PC-3 (cell line): ENCODE results near the gene PLEKHA3. TPM values are rescaled to one million over a fixed set of nuclear protein-coding genes. Genes with fewer than 3 reads are reported as not detected.

ENCODE experiments used
- ATAC-seq: fragments of 200-7000 bp; cut with Tn5 transposase; 2 replicates; pipeline ENCODE4 v1.9.1; 2020; ENCODE audit warnings: mild to moderate bottlenecking, moderate library complexity
- BruUV-seq: library from RNA; stranded (reverse); fragments of 400-500 nt; replicated peaks from 2 replicates; lab custom pipeline; 2021; lab: Mats Ljungman, UMichigan
- CTCF ChIA-PET: fragments of 300-600 bp; sonication (Branson Sonifier 250); formaldehyde crosslinking; loops from one replicate; lab custom pipeline; 2022; ENCODE audit warnings: antibody characterized with exemption; lab: Charles Lee
- POLR2A ChIA-PET: fragments of 300-600 bp; sonication (Branson Sonifier 250); formaldehyde crosslinking; loops from one replicate; lab custom pipeline; 2022; ENCODE audit warnings: antibody characterized with exemption; ENCODE audit not compliant: unreplicated experiment; lab: Charles Lee
- DNase-seq: peaks from one replicate; pipeline ENCODE4 v3.0.0-alpha.2; 2015
- H2AFZ ChIP-seq: fragments of 300-600 bp; sonication (generic); 2 replicates; pipeline ENCODE4 v1.6.0; 2016; ENCODE audit warnings: antibody characterized with exemption, low read length
- H3F3A ChIP-seq: fragments of 300-600 bp; sonication (generic); one replicate; pipeline ENCODE4 v1.6.0; 2017; ENCODE audit warnings: antibody characterized with exemption, low read length, control low read depth, mild to moderate bottlenecking; ENCODE audit not compliant: unreplicated experiment
- H3K27ac ChIP-seq: fragments of 300-600 bp; sonication (generic); 2 replicates; pipeline ENCODE4 v1.5.1; 2016; ENCODE audit warnings: mild to moderate bottlenecking, low read length
- H3K27me3 ChIP-seq: fragments of 300-600 bp; sonication (generic); 2 replicates; pipeline ENCODE4 v1.6.1; 2016; ENCODE audit warnings: low read length, mixed read lengths
- H3K36me3 ChIP-seq: fragments of 300-600 bp; sonication (generic); 2 replicates; pipeline ENCODE4 v1.6.1; 2016; ENCODE audit warnings: low read depth, mixed run types, low read length, mixed read lengths
- H3K4me1 ChIP-seq: fragments of 300-600 bp; sonication (generic); 2 replicates; pipeline ENCODE4 v1.5.1; 2016; ENCODE audit warnings: low read length; ENCODE audit not compliant: insufficient read depth
- H3K4me2 ChIP-seq: fragments of 300-600 bp; sonication (generic); 2 replicates; pipeline ENCODE4 v1.6.0; 2016; ENCODE audit warnings: low read length
- H3K4me3 ChIP-seq: fragments of 300-600 bp; sonication (generic); 2 replicates; pipeline ENCODE4 v1.5.1; 2016; ENCODE audit warnings: mild to moderate bottlenecking, low read length, mixed read lengths
- H3K79me2 ChIP-seq: fragments of 300-600 bp; sonication (generic); 2 replicates; pipeline ENCODE4 v1.6.1; 2017; ENCODE audit warnings: low read length, mixed read lengths
- H3K9ac ChIP-seq: fragments of 300-600 bp; sonication (generic); 2 replicates; pipeline ENCODE4 v1.6.0; 2016; ENCODE audit warnings: mild to moderate bottlenecking, low read length
- H3K9me2 ChIP-seq: fragments of 300-600 bp; sonication (generic); replicated peaks from 2 replicates; pipeline ENCODE4 v1.6.1; 2016; ENCODE audit warnings: mixed run types, low read length, mixed read lengths
- H3K9me3 ChIP-seq: fragments of 300-600 bp; sonication (generic); 2 replicates; pipeline ENCODE4 v1.6.1; 2016; ENCODE audit warnings: low read length, mixed read lengths
- H4K20me1 ChIP-seq: fragments of 300-600 bp; sonication (generic); 2 replicates; pipeline ENCODE4 v1.6.1; 2016; ENCODE audit warnings: low read length, mixed read lengths
- CTCF ChIP-seq: fragments of 300-600 bp; sonication (generic); conservative IDR thresholded peaks from 2 replicates; pipeline ENCODE4 v1.5.1; 2017; ENCODE audit warnings: antibody characterized with exemption, low read depth, mild to moderate bottlenecking, low read length
- EZH2 ChIP-seq: fragments of 300-600 bp; sonication (generic); IDR thresholded peaks from one replicate; pipeline ENCODE4 v1.6.1; 2017; ENCODE audit warnings: antibody characterized with exemption, mild to moderate bottlenecking, low read length; ENCODE audit not compliant: unreplicated experiment
- EZH2phosphoT487 ChIP-seq: fragments of 300-600 bp; sonication (generic); IDR thresholded peaks from 2 replicates; pipeline ENCODE4 v1.6.1; 2018; ENCODE audit warnings: mild to moderate bottlenecking, antibody characterized with exemption, low read length, borderline replicate concordance
- intact Hi-C: fragments of 100-400 bp; cut with micrococcal nuclease; formaldehyde crosslinking; loops from 2 replicates; pipeline ENCODE4 v1.9.0; 2023
- total RNA-seq: library from RNA; depleted of rRNA; stranded (reverse); fragments of >200 nt; gene quantifications from 2 replicates; pipeline ENCODE4 v1.2.3, GENCODE V29; 2014

Gene PLEKHA3
- total RNA-seq, 1 experiment from 2014 or later = 16.7 TPM

- Histone ChIP-seq H4K20me1 (no peaks in the 10 kb centered on the region), H3K9ac (no peak overlapping the region), H3K79me2 (no peaks in the 10 kb centered on the region), H3K4me3 (no peak overlapping the region), H3K9me2 (no peaks in the 10 kb centered on the region), H3F3A (no peaks in the 10 kb centered on the region), H2AFZ (no peak overlapping the region), H3K4me1 (no peaks in the 10 kb centered on the region), H3K27me3 (no peaks in the 10 kb centered on the region), H3K27ac (no peak overlapping the region), H3K36me3 (no peaks in the 10 kb centered on the region), H3K4me2 (no peak overlapping the region), H3K9me3 (no peaks in the 10 kb centered on the region)
- intact Hi-C loops = no loop called here
- TF ChIP-seq CTCF = no peak
- DNase-seq = no peak
- CTCF ChIA-PET = no interaction called here
- no TSS peak for BruUV-seq
- POLR2A ChIA-PET = no interaction called here
- no peak for ATAC-seq
Measured at GRCh38 chr2:178542161-178542560, 61.9 kb downstream of the PLEKHA3 start.

GRCh38 chr2:178542569-178542968 lies 62.3 kb downstream of the PLEKHA3 start:
- ChIA-PET CTCF (no interaction called here), POLR2A (no interaction called here)
- no peaks in the 10 kb centered on the region for H3K4me1 ChIP-seq
- H2AFZ ChIP-seq = no peak overlapping the region
- DNase-seq = no peak
- H3K79me2 ChIP-seq = no peaks in the 10 kb centered on the region
- H3K4me3 ChIP-seq = no peak overlapping the region
- no TSS peak for BruUV-seq
- no peaks in the 10 kb centered on the region for H4K20me1 ChIP-seq
- no peaks in the 10 kb centered on the region for H3F3A ChIP-seq
- no peak for ATAC-seq
- no peaks in the 10 kb centered on the region for H3K36me3 ChIP-seq
- H3K27me3 ChIP-seq = no peaks in the 10 kb centered on the region
- intact Hi-C loops = no loop called here
- no peaks in the 10 kb centered on the region for H3K9me2 ChIP-seq
- no peak overlapping the region for H3K4me2 ChIP-seq
- no peaks in the 10 kb centered on the region for H3K9me3 ChIP-seq
- no peak overlapping the region for H3K9ac ChIP-seq
- H3K27ac ChIP-seq = no peak overlapping the region
- TF ChIP-seq EZH2phosphoT487 = no peak
- no peak for TF ChIP-seq CTCF
- TF ChIP-seq EZH2 = no peak

GRCh38 chr2:178550352-178550751 lies 70.1 kb downstream of the PLEKHA3 start:
- intact Hi-C loops = no loop called here
- CTCF ChIA-PET = no interaction called here
- Histone ChIP-seq H3K4me3 (no peak overlapping the region), H3K9ac (no peak overlapping the region), H3K27ac (no peak overlapping the region), H3K79me2 (no peaks in the 10 kb centered on the region), H3K9me3 (no peaks in the 10 kb centered on the region), H3K4me1 (peaks cover 14% of the 10 kb centered on the region), H4K20me1 (no peaks in the 10 kb centered on the region), H3K9me2 (0 out of 2 replicates have a peak, but pooled peaks cover 4% of the 10 kb centered on the region), H3K36me3 (no peaks in the 10 kb centered on the region), H3F3A (no peaks in the 10 kb centered on the region), H2AFZ (no peak overlapping the region), H3K27me3 (no peaks in the 10 kb centered on the region), H3K4me2 (no peak overlapping the region)
- BruUV-seq = no TSS peak
- TF ChIP-seq CTCF = no peak
- TF ChIP-seq EZH2phosphoT487 = no peak
- TF ChIP-seq EZH2 = no peak
- DNase-seq (no peak), ATAC-seq (no peak)
- POLR2A ChIA-PET = no interaction called here
